GM11168 (cell line): ENCODE measurements around the gene INSR.

Source experiments
- in situ Hi-C: fragments of 300-500 bp; cut with MboI; formaldehyde crosslinking; loops from one replicate; pipeline ENCODE4 v1.12.0; 2022; ENCODE audit warnings: low sequenced_read_pairs; ENCODE audit not compliant: unreplicated experiment

Gene INSR

DNA sequence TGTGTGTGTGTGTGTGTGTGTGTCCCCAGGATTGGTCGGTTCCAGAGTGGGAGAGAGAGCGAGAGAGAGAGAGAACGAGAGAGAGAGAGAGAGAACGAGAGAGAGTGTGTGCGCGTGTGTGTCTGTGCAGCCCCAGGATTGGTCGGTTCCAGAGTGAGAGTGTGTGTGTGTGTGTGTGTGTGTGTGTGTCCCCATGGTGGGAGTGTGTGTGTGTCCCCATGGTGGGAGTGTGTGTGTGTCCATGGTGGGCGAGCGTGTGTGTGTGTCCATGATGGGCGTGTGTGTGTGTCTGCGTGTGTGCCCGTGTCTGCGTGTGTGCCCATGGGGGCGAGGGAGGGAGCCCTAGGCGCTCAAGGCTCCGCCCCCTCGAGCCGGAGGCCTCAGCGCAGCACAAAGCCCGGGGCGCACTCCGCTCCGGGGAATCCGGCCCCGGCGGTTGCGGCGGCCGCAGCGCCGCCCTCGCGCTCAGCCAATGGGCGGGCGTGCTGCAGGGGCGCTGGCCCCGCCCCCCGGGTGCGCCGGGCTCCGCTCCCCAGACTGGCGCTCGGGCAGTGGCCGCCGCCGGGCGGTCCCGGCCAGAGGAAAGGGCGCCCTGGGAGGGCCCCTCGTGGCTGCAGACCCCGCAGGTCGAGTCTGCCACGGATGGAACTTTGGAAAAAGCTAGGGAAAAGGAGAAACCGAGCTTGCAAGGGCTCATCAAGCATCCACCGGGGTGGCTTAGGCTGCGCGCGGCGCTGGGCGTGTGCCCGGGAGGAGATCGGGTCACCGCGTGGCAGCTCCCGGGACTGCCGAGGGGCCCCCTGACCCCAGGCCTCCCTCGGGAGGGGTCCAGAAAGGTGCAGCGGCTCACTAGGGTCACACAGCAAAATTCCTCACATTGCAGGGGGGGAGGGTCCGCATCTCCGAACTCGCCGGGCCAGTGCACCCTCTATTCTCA, 96.2 kb downstream of the INSR start:
- in situ Hi-C loops = loop anchor here (5.0 kb wide), 1 partner anchor 94 kb away; the partner anchor contains the start of gene INSR

DNA sequence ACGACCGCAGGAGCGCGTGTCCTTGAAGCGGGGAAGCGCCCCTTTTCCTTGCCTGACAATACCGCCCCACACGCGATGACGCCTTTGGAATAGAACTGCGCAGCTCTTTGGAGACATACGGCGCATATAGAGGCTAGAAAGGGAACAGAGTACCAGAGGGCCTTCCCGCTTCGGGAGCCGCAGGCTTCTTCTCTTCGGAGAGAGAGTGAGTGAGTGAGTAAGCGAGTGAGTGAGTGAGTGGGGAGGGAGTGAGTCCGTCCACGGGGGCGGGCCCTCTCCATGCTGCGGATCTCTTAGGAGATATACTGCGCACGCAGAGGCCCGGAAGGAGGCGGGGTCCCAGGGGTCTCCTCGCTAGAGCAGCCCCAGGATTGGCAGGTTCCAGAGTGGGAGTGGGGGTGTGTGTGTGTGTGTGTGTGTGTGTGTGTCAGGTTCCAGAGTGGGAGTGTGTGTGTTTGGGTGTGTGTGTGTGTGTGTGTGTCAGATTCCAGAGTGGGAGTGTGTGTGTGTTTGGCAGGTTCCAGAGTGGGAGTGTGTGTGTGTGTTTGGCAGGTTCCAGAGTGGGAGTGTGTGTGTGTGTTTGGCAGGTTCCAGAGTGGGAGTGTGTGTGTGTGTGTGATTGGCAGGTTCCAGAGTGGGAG, 97.0 kb downstream of the INSR start:
- in situ Hi-C loops = loop anchor here (5.0 kb wide), 1 partner anchor 95 kb away; the partner anchor contains the start of gene INSR

DNA sequence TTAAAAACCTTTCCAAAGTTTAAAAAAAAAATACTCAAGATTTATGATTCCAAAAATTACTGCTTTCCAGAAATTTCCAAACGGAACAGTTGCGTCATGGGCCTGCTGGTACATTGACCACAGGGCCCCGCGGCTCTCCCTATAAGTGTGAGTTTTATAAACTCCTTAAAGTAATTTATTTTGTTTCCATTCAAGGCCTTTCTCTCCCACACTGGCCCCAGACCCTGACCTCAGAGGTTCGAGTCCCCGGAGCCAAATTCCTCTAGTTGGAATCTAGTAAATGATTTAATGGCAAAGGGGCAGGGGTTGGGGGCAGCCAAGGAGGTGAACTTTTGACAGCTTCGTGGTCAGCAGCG, 97.5 kb downstream of the INSR start:
- in situ Hi-C loops = loop anchor here (5.0 kb wide), 1 partner anchor 96 kb away; the partner anchor contains the start of gene INSR

DNA sequence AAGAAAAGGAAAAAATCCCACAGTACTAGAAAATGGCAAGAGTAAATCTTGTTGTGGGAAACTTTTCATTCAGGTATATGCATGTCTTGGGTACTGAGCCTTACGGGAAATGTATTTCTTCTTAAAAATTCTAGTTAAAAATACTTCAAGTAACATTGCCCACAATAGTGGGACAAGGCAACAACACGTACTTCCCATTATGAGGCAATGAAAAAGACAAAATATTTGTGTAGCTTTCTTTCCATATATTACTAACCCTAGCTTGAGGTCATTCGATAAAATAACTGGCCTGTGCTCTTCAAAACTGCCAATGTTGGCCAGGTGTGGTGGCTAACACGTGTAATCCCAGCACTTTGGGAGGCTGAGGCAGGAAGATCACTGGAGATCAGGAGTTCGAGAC, 99.2 kb downstream of the INSR start:
- in situ Hi-C loops = loop anchor here (5.0 kb wide), 1 partner anchor 97 kb away; the partner anchor contains the start of gene INSR

DNA sequence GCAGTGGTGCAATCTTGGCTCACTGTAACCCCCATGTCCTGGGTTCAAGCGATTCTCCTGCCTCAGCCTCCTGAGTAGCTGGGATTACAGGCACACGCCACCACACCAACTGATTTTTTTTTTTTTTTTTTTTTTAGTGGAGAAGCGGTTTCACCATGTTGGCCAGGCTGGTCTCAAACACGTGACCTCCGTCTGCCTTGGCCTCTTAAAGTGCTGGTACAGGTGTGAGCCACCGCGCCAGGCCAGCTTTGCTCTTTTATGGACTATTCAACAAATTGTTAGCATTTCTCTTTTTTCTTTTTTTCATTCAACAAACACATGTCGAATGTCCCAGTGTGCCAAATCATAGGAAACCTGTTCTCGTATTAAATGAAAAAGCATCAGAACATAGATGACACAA, 99.6 kb downstream of the INSR start:
- in situ Hi-C loops = no loop called here

DNA sequence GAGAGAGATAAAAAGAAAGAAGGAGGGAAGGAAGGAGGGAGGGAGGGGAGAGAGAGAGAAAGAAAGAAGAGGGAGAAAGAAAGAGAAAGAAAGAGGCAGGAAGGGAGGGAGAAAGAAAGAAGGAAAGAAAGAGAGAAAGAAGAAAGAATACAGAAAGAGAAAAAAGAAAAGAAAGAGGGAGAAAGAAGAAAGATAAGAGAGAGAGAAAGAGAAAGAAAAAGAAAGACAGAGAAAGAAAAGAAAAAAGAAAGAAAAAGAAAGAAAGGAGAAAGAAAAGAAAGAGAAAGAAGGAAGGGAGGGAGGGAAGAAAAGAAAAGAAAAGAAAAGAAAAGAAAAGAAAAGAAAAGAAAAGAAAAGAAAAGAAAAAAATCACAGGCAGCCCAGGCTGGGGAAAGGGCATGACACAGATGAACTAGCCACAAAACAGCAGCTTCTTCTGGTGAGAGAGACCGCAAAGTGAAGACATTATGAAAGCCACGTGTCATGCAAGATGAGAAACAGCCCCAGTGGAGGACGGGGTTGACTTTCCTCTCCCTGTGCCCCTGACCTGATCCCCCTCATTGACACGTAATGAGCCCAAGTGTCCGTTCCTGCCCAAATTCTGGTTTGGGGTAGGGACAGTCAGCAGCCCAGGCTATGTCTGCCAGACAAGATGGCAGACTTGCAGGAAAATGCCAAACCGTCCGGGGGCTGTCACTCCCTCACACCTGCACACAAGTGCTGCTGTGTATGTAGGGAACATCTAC, 102.1 kb downstream of the INSR start:
- in situ Hi-C loops = no loop called here

DNA sequence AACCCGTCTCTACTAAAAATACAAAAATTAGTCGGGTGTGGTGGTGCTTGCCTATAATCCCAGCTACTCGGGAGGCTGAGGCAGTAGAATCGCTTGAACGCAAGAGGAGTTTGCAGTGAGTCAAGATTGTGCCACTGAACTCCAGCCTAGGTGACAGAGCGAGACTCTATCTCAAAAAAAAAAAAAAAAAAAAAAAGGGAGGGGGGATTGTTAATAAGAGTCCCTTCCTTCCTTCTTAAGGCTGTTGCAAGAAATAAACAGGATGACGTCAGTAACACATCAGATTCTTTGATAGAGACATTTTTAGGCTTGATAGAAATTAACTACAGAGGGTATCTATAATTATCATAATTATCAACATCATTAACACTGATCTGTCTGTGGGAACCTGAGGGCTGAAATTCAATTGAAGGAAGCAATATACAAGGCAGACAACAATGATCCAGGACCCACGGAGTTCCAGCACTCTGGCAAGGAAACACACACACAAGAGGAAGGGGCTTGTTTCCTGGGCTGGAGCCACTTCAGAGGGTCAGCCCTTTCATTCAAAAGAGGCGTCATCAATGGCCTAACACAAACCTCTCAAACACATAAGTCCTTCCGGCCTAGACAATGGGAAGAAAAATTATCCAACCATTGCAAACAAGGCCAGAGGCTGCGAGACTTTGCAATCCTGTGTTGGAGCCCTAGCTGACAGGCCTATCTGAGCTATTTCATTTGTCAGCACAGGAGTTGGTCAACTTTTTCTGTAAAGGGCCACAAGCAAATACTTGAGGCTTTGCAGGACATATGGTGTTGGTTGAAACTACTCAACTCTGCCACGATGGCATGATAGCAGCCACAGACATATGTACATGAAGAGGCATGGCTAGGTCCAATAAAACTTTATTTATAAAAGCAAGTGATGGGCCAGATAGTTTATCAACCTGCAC, 105.2 kb downstream of the INSR start:
- in situ Hi-C loops = no loop called here

DNA sequence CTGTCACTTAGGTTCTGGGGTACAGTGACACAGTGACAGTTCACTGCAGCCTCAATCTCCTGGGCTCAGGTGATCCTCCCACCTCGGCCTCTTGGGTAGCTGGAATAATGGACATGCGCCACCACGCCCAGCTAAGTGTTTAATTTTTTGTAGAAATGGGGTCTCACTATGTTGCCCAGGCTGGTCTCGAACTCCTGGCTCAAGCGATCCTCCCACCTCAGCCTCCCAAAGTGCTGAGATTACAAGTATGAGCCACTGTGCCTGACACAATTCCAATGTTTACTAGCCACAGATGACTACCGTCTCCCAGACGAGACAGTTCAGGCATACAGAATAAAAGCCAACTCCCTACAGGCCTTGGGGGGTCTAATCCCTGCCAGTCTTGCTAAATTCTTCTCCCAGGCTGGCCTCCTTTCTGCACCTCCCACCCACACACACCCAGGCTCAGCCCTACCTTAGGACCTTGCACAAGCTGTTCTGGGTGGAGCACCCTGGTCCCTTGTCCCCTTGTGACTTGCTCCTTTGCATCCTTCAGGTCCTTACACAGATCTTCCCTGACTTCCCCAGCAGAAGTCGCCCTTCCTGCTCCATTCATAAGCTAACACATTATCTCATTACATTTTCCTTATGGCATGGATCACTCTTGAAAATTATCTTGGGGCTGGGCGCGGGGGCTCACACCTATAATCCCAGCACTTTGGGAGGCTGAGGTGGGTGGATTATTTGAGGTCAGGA, 106.4 kb downstream of the INSR start:
- in situ Hi-C loops = no loop called here

DNA sequence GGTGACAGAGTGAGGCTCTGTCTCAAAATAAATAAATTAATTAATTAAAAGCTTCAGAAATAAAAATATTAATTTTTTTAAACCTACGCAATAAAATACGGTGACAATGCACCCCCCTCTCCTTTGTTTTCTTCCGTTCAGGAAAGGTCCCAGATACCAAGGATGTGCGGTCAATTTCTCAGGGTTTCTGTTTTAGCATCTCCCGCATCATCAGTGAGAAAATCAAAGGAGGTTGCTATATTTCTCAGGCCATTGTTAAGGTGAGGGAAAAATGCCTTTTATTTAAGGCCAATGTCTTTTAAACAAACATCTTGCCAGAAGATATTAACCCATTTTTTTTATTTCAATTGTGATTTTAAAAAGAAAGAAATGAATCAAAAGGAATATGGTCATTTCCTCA, 111.7 kb downstream of the INSR start:
- in situ Hi-C loops = no loop called here

DNA sequence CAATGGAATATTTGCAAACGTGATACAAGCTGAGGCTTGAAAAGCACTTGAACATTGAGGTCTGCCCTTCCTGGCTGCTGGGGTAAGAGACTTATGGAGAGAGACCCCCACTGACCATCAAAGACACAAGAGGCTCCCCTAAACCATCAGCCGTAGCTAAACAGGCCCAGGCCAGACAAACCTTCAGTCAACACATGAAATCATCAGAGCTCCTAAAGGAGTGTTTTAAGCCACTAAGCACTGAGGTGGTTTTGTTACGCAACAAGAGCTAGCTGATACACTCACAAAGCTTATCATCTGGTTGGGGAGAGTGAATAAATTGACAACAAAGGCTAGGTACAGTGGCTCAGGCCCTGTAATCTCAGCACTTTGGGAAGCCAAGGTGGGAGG, 114.3 kb downstream of the INSR start:
- in situ Hi-C loops = no loop called here

DNA sequence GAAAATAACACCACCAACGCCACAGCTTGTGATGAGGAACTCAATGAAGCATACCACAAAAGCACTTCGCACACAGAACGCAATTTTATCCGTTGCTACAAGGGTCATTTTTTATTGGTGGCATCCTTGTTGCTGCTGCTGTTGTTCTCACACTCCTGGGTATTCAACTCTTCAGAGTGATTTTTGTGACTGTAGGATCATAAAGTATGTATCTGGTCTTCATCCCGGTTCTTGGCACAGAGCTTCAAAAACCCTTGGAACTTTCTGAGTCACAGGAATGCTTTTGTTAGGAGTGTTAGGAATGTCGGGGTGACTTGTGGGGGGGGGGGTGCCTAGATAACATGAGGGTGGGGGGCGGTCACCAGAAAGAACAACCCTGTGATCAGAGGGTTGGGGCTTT, 116.3 kb downstream of the INSR start:
- in situ Hi-C loops = no loop called here

DNA sequence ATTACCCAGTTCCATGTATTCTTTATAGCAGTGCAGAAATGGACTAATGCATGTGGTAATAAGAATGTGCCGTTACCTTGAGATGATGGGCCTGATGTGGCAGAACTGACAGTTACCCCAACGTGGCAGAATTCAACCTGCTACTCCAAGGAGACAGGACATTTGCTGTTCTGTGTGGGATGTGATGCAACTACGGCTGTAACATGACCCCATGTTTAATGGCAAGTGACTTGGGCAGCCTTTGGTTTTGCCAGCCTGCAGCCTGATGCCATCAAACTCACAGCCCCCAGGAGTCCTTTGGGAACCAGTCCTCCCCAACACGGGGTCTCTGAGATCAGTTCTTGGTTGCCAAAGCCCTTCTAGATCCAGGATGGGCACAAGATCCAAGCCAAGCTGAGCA, 117.4 kb downstream of the INSR start:
- in situ Hi-C loops = no loop called here

DNA sequence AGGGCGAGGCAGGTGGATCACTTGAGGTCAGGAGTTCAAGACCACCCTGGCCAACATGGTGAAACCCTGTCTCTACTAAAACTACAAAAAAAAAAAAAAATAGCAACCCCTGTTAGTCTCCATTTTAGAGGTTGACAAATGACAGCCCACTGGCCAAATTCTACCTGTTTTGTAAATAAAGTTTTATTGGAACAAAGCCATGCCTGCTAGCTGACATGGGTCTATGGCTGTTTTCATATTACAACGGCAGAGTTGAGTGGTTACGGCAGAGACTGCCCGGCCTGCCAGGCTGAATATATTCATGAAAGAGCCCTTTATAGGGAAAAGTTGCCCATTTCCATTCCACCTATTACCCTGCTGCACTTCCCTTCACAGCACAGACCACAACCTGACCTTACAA, 121.4 kb downstream of the INSR start:
- in situ Hi-C loops = no loop called here

DNA sequence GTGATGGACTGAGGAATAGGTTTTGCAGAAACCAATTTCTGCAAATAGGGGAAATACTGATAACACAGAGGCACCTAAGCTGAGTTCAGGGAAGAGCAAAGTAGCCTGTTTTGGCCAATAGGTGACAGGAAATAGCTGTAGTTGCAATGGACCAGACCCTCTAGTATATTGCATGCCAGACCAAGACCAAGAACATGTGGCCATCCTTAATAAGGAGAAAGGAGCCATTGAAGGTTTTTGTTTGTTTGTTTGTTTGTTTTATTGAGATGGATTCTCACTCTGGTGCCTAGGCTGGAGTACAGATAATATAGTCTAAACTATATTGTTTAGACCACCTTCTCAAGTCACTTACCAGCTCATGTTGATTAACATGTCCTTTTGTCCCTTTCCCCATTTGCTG, 123.2 kb downstream of the INSR start:
- in situ Hi-C loops = no loop called here

DNA sequence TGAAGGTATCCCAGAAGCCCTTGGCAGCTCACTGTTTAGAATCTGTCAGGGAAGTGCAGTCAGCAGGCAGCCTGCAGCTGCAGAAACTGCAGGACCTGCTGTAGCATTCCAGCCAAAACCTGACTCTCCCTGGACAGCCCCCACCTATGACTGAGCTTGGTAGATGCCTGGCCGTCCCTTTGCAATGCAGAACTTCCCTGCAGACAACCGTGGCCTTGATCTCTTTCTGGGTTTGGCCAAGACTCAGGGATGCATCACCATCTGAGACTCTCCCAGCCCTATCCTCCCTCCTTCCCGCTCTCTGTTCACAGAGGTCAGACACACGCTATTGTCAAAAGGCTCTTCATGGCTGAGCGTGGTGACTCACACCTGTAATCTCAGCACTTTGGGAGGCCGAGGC, 125.3 kb downstream of the INSR start:
- in situ Hi-C loops = no loop called here

DNA sequence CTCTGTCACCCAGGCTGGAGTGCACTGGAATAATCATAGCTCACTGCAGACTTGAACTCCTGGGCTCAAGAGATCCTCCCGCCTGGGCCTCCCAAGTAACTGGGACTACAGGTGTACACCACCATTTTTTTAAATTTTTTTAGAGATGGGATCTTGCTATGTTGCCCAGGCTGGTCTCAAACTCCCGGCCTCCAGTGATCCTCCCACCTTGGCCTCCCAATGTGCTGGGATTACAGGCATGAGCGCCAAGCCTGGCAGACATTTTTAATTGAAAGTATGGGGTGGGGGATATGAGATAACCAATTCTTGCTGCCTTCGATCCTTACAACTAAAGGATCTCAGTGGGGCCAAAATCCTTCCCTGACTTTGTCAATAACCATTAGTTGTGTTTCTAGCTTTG, 132.9 kb downstream of the INSR start:
- in situ Hi-C loops = no loop called here

DNA sequence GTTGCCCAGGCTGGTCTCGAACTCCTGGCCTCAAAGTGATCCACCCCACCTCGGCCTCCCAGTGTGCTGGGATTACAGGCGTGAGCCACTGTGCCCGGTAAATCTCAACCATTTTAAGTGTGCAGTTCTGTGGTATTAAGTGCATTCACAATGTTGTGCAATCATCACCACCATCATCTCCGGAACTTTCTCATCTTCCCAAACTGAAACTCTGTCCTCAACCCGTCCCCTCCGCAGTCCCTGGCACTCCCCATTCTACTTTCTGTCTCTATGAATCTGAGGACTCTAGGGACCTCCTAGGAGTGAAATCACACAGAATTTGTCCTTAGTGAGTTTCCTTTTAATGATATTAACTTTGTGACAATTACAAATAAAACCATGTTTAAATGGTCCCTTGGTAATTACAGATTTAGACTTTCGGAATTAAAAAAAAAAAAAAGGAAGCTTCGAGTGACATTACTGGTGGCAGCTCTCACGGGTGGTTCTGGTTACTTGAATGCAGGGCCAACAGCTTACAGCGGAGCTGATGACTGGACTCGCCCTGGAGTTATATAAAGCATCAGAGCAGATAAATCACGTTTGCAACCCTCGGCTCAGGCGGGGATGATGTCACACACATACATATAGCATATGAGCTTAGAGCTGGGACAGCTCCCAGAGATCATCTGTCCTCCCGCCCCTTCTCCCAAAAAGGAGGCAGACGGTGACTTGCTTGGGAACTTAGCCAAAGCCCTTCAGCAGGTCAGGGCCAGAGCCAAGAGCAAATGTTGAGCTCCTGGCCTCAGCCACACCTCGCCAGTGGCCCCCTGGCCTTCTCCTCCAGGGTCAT, 134.9 kb downstream of the INSR start:
- in situ Hi-C loops = no loop called here

DNA sequence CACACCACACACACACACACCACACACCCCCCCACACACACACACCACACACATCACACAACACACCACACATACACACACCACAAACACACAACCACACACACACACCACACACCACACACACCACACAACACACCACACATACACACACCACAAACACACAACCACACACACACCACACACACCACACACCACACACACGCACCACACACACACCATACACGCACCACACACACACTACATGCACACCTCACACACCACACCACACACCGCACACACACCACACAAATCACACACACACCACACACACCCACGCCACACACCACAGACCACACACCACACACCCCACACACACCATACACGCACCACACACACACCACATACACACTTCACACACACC, 141.2 kb downstream of the INSR start:
- in situ Hi-C loops = no loop called here
